C4-2B (cell line): ENCODE measurements around the gene CTSW.

Experiments used
- CTCF ChIP-seq: fragments of 450-650 bp; conservative IDR thresholded peaks from 2 replicates; pipeline ENCODE4 v1.5.1; 2017; ENCODE audit warnings: mild to moderate bottlenecking
- ZFX ChIP-seq: fragments of 450-650 bp; IDR thresholded peaks from 2 replicates; pipeline ENCODE4 v1.6.1; 2017

GRCh38 chr11:65925397-65925796 lies 45.8 kb downstream of the CTSW start:
- TF ChIP-seq CTCF (no peak), ZFX (no peak)
